Measurements from ENCODE around the gene NFKBIZ.
A peak's percentile ranks its signal among the peaks of the same experiment; 100 is the strongest.
"Not testable (repeated sequence)": the region's sequence is repeated elsewhere in the genome, so short reads cannot be mapped to it uniquely, and the experiment has no call there.

Gene NFKBIZ

DNA sequence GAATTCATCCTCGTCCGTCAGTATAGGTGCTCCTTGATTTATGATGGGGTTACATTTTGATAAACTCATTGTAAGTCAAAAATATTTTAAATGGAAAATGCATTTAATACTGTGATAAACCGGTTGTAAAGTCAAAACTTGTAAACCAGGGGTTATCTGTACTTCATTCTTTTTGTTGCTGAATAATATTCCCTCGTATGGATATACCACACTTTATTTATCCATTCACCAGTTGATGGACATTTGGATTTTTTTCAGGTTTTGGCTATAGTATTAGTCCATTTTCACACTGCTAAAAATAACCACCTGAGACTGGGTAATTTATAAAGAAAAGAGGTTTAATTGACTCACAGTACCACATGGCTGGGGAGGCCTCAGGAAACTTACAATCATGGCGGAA lies 47.7 kb downstream of the NFKBIZ start:
- H3K27me3 Mint-ChIP-seq = no peaks in the 10 kb centered on the region
- H3K4me3 Mint-ChIP-seq = no peak overlapping the region
- H3K36me3 Mint-ChIP-seq = no peaks in the 10 kb centered on the region
- H3K27ac Mint-ChIP-seq = no peak overlapping the region
- H3K9me3 Mint-ChIP-seq = no peaks in the 10 kb centered on the region
- no peak for ATAC-seq
- H3K4me1 Mint-ChIP-seq = peaks cover 28% of the 10 kb centered on the region

GRCh38 chr3:101898039-101898438 lies 48.7 kb downstream of the NFKBIZ start:
- Mint-ChIP-seq H3K27ac (peak overlapping the region; percentile 82), H3K4me1 (peaks cover 35% of the 10 kb centered on the region), H3K36me3 (no peaks in the 10 kb centered on the region), H3K27me3 (no peaks in the 10 kb centered on the region), H3K9me3 (no peaks in the 10 kb centered on the region), H3K4me3 (no peak overlapping the region)
- no peak for ATAC-seq

- Mint-ChIP-seq H3K4me3 (peak overlapping the region; percentile 16), H3K27ac (peak overlapping the region; percentile 82), H3K9me3 (no peaks in the 10 kb centered on the region), H3K36me3 (no peaks in the 10 kb centered on the region), H3K27me3 (no peaks in the 10 kb centered on the region), H3K4me1 (peaks cover 35% of the 10 kb centered on the region)
- ATAC-seq = peak; percentile 96
Observed at GRCh38 chr3:101898752-101899169, 49.4 kb downstream of the NFKBIZ start.

DNA sequence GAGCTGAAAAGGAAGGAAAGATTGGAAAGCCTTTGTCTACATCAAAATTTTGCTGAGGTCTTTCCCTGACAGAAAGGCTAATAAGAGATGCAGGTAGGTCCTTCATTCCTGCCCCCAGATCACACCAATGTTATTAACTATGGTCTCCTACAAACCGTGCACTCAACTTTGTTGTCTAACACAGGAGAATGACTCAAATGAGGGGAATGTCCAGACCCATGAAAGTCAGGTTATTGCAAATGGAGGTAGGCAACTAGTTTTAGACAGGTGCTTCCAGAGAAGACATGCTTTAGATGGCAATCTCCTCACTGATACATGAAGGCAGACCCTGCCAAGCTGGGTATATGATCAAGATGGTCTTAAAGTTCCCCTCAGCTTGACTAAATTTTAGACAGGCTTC lies 51.0 kb downstream of the NFKBIZ start:
- H3K27ac Mint-ChIP-seq = peak overlapping the region; percentile 82
- ATAC-seq = no peak

DNA sequence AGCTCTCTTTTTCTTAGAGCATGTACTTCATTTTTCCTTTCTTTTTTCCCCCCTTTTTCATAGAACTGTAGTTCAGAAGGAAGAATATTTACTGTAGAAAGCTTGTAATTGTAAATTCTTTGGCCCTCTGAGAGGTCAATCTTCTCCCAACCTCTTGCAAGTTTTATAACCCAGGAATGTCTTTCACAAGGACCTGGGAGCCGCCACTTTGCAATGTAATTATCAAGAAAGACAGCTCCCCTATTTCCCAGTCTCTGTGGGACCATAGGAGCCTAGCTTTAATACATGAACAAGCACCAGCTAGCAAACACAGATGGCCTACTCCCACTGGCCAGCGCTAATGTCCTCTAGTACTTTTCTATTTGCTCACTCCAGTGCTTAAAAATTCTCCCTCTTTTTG lies 51.4 kb downstream of the NFKBIZ start:
- H3K27ac Mint-ChIP-seq = peak overlapping the region; percentile 82
- no peak for ATAC-seq
- H3K4me1 Mint-ChIP-seq = peaks cover 35% of the 10 kb centered on the region
- no peaks in the 10 kb centered on the region for H3K27me3 Mint-ChIP-seq
- H3K9me3 Mint-ChIP-seq = no peaks in the 10 kb centered on the region
- no peaks in the 10 kb centered on the region for H3K36me3 Mint-ChIP-seq
- H3K4me3 Mint-ChIP-seq = no peak overlapping the region

More for the DNA sequence above, 51.0 kb downstream of the NFKBIZ start:
- H3K36me3 Mint-ChIP-seq = no peaks in the 10 kb centered on the region
- H3K27me3 Mint-ChIP-seq = no peaks in the 10 kb centered on the region
- H3K4me3 Mint-ChIP-seq = no peak overlapping the region
- peaks cover 35% of the 10 kb centered on the region for H3K4me1 Mint-ChIP-seq
- H3K9me3 Mint-ChIP-seq = no peaks in the 10 kb centered on the region

- Mint-ChIP-seq H3K4me3 (no peak overlapping the region), H3K4me1 (peaks cover 35% of the 10 kb centered on the region)
- ATAC-seq = peak; percentile 67
Observed at GRCh38 chr3:101902041-101902440, 52.7 kb downstream of the NFKBIZ start.

GRCh38 chr3:101903451-101903871 lies 54.1 kb downstream of the NFKBIZ start:
- Mint-ChIP-seq H3K27ac (no peak overlapping the region), H3K27me3 (no peaks in the 10 kb centered on the region), H3K4me3 (no peak overlapping the region), H3K4me1 (peaks cover 33% of the 10 kb centered on the region), H3K9me3 (peaks cover 5% of the 10 kb centered on the region), H3K36me3 (no peaks in the 10 kb centered on the region)
- no peak for ATAC-seq

More at GRCh38 chr3:101902041-101902440, 52.7 kb downstream of the NFKBIZ start:
- peak overlapping the region; percentile 75 for H3K27ac Mint-ChIP-seq
- H3K9me3 Mint-ChIP-seq = peaks cover 5% of the 10 kb centered on the region
- no peaks in the 10 kb centered on the region for H3K27me3 Mint-ChIP-seq
- H3K36me3 Mint-ChIP-seq = no peaks in the 10 kb centered on the region

GRCh38 chr3:101905573-101905972 lies 56.3 kb downstream of the NFKBIZ start:
- peaks cover 13% of the 10 kb centered on the region for H3K4me1 Mint-ChIP-seq
- H3K4me3 Mint-ChIP-seq, ATAC-seq, H3K27me3 Mint-ChIP-seq, H3K36me3 Mint-ChIP-seq, H3K27ac Mint-ChIP-seq, H3K9me3 Mint-ChIP-seq: not testable (repeated sequence)

All from stimulated activated memory B cell treated with anti-CD40 and anti-IgM and Interleukin-4, amounts not matched to agents 10 μg/mL and 1 μg/mL and 100 μg/mL, for 72 hours (primary cell).